ENCODE measurements around the gene SLC16A2. TPM values are rescaled to one million over a fixed set of nuclear protein-coding genes. Genes with fewer than 3 reads are reported as not detected.
"Not testable (repeated sequence)": the region's sequence is repeated elsewhere in the genome, so short reads cannot be mapped to it uniquely, and the experiment has no call there.

Gene SLC16A2
- total and polyA plus RNA-seq, 9 donors, result 8.1 to 41.4 (median 24.1) TPM

DNA sequence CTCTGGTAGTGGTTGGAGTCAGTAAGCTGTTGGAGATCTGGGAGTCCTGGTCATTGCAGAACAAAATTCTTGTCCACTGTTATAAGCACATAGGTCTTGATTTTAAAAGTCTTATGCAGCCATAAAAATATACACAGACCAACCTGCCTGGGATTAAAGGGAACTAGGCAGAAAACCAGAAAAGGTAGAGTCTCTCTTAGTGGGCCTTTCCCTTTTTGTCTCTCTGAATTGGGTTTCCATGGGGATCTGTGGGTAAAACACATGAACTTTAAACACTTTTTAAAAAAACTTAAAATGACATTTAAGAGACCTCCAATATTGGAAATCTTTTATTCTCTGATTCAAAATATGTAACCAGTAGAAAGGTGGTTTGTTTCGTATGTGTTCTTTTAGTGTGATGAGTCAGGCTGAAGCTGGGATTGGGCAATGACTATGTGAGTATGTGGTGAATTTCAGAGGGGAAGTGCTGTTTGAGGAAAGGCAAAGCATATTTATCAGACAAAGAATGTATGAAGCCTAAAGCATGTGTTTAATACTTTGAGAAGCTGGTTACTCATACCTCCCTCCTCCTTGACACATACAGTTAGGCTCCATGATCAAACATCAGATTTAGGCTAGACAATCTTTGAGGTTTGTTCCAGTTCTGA lies 29.6 kb downstream of the SLC16A2 start:
- Histone ChIP-seq H3K36me3 (no peaks in the 10 kb centered on the region), H3K27ac (no peak overlapping the region), H3K27me3 (no peaks in the 10 kb centered on the region), H3K4me3 (no peak overlapping the region), H3K4me1 (ENCODE audit: insufficient read depth) (no peaks in the 10 kb centered on the region), H3K9me3 (no peaks in the 10 kb centered on the region)
- 35 to 49% (median 45%) methylated on average over 1 of the region's 1 CpG for WGBS, 3 donors
- TF ChIP-seq EP300 (IDR thresholded peaks at IDR 0.05) (no peak), POLR2A (IDR thresholded peaks at IDR 0.05) (no peak)
- TF ChIP-seq, protein P1, sequence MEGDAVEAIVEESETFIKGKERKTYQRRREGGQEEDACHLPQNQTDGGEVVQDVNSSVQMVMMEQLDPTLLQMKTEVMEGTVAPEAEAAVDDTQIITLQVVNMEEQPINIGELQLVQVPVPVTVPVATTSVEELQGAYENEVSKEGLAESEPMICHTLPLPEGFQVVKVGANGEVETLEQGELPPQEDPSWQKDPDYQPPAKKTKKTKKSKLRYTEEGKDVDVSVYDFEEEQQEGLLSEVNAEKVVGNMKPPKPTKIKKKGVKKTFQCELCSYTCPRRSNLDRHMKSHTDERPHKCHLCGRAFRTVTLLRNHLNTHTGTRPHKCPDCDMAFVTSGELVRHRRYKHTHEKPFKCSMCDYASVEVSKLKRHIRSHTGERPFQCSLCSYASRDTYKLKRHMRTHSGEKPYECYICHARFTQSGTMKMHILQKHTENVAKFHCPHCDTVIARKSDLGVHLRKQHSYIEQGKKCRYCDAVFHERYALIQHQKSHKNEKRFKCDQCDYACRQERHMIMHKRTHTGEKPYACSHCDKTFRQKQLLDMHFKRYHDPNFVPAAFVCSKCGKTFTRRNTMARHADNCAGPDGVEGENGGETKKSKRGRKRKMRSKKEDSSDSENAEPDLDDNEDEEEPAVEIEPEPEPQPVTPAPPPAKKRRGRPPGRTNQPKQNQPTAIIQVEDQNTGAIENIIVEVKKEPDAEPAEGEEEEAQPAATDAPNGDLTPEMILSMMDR (IDR thresholded peaks at IDR 0.05), result no peak
- DNase-seq, result no peak
- intact Hi-C loops (cut with DNase I), result no loop called here

DNA sequence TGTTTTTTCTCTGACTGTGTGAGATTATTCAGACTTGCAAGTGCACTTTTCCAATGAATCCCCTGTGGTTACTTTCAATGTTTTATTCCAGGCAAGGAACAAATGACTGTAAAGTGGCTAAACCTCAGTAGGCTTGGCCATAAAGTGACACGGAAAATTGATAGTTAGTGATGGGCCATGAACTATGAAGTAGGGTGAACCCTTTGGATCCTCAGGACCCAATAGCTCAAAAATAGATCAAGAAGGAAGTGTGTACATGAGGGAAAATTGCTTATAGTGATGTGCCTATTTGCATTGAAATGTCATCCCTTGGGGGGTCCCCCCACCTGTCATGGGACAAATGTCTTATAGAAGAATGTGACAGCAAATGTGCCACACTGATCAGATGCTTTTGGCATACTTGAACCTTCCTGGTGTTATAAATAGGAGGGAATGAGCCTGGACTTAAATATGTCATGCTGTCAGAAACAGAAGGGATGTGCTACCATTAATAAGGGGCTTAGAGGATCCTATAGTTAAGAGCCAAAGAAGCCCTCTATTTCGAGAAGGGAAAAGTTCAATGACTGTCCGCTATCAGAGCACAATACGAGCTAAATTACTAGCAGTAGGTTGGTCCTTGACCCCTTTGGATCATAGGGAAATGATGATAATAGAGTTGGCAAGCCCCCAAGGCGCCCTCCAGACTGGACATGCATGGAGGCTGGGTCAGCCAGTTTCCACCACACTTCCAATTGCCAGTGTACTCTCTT lies 30.3 kb downstream of the SLC16A2 start:
- 57 to 68% (median 58%) methylated on average over 5 of the region's 5 CpGs for WGBS, 3 donors
- Histone ChIP-seq H3K36me3 (no peaks in the 10 kb centered on the region), H3K9me3 (no peaks in the 10 kb centered on the region), H3K4me3 (no peak overlapping the region), H3K27me3 (no peaks in the 10 kb centered on the region), H3K4me1 (ENCODE audit: insufficient read depth) (no peaks in the 10 kb centered on the region), H3K27ac (no peak overlapping the region)
- intact Hi-C loops (cut with DNase I), result no loop called here
- no peak for DNase-seq
- TF ChIP-seq, protein P1 (IDR thresholded peaks at IDR 0.05), result no peak
- TF ChIP-seq POLR2A (IDR thresholded peaks at IDR 0.05) (no peak), EP300 (IDR thresholded peaks at IDR 0.05) (no peak)

DNA sequence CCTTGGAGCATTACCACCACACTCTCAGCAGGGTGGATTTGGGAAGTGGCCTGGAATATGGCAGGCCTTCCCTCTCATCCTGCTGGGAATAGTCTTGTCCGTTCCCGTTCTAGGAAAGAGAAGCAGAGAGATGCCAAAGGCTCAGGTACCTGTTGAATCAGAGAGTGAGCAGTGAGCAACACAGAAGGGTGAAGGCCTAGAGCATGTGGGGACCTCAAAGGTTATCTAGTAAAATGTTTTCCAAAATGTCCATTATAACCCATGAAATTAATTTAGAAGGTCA lies 30.8 kb downstream of the SLC16A2 start:
- intact Hi-C loops (cut with DNase I), result no loop called here
- Histone ChIP-seq H3K4me3 (no peak overlapping the region), H3K27ac (no peak overlapping the region), H3K27me3 (no peaks in the 10 kb centered on the region), H3K36me3 (no peaks in the 10 kb centered on the region), H3K4me1 (ENCODE audit: insufficient read depth) (no peaks in the 10 kb centered on the region), H3K9me3 (no peaks in the 10 kb centered on the region)
- 74 to 88% (median 77%) methylated on average over 2 of the region's 2 CpGs for WGBS, 3 donors
- no peak for TF ChIP-seq POLR2A (IDR thresholded peaks at IDR 0.05)
- TF ChIP-seq EP300 (IDR thresholded peaks at IDR 0.05), result no peak
- TF ChIP-seq, protein P1 (IDR thresholded peaks at IDR 0.05), result no peak
- no peak for DNase-seq

DNA sequence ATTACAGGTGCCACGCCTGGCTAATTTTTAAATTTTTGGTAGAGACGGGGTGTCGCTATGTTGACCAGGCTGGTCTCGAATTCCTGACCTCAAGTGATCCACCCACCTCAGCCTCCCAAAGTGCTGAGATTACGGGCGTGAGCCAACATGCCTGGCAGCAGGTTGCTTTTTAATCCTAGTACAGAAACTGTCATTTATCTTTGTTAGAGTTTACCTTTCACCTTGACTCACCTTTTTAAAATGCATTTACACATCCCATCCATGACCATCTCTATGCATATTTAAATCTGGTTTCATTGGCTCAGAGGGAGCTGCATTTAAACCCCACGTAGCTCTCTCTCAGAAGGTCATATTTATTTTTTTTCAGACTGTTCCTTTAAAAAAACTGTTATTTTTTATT lies 31.9 kb downstream of the SLC16A2 start:
- 84 to 85% (median 84%) methylated on average over 7 of the region's 7 CpGs for WGBS, 3 donors
- no peaks in the 10 kb centered on the region for H3K27me3 ChIP-seq
- no peak for DNase-seq
- no peaks in the 10 kb centered on the region for H3K4me1 ChIP-seq (ENCODE audit: insufficient read depth)
- H3K4me3 ChIP-seq, result no peak overlapping the region
- intact Hi-C loops (cut with DNase I), result no loop called here
- H3K36me3 ChIP-seq, result no peaks in the 10 kb centered on the region
- no peaks in the 10 kb centered on the region for H3K9me3 ChIP-seq
- TF ChIP-seq EP300 (IDR thresholded peaks at IDR 0.05) (no peak), POLR2A (IDR thresholded peaks at IDR 0.05) (no peak)
- TF ChIP-seq, protein P1 (IDR thresholded peaks at IDR 0.05), result no peak
- H3K27ac ChIP-seq, result no peak overlapping the region

GRCh38 chrX:74454233-74454632 lies 32.9 kb downstream of the SLC16A2 start:
- intact Hi-C loops (cut with DNase I); H3K27ac ChIP-seq; H3K36me3 ChIP-seq; DNase-seq; H3K9me3 ChIP-seq; H3K4me3 ChIP-seq; H3K4me1 ChIP-seq (ENCODE audit: insufficient read depth); H3K27me3 ChIP-seq: not testable (repeated sequence)
- 78 to 87% (median 87%) methylated on average over 2 to 3 of the region's 3 CpGs for WGBS, 3 donors

Measured in ovary (tissue), 9 donors.